GM13976 (cell line): ENCODE results near the gene HOXA9.

Source experiments
- DNase-seq: peaks from one replicate; pipeline ENCODE4 v3.0.0; 2012; ENCODE audit warnings: low spot score
- CTCF ChIP-seq: IDR thresholded peaks from 2 replicates; pipeline ENCODE4 v1.5.1; 2012; ENCODE audit warnings: borderline replicate concordance, mild to moderate bottlenecking; ENCODE audit not compliant: insufficient read depth; ENCODE audit errors: extremely low read depth, missing control alignments, control extremely low read depth
- in situ Hi-C: fragments of 300-500 bp; cut with MboI; formaldehyde crosslinking; loops from one replicate; pipeline ENCODE4 v1.12.0; 2022; ENCODE audit warnings: low sequenced_read_pairs, mixed read lengths, inconsistent platforms; ENCODE audit not compliant: unreplicated experiment

HOXA9 gene

GRCh38 chr7:27151341-27151930 is 13.9 kb downstream of the HOXA9 start:
- TF ChIP-seq CTCF: no peak
- DNase-seq: no peak
- in situ Hi-C loops: loop anchor here (10.0 to 25.0 kb wide), 3 partner anchors 297 to 777 kb away; no protein-coding TSS in a partner anchor

DNA sequence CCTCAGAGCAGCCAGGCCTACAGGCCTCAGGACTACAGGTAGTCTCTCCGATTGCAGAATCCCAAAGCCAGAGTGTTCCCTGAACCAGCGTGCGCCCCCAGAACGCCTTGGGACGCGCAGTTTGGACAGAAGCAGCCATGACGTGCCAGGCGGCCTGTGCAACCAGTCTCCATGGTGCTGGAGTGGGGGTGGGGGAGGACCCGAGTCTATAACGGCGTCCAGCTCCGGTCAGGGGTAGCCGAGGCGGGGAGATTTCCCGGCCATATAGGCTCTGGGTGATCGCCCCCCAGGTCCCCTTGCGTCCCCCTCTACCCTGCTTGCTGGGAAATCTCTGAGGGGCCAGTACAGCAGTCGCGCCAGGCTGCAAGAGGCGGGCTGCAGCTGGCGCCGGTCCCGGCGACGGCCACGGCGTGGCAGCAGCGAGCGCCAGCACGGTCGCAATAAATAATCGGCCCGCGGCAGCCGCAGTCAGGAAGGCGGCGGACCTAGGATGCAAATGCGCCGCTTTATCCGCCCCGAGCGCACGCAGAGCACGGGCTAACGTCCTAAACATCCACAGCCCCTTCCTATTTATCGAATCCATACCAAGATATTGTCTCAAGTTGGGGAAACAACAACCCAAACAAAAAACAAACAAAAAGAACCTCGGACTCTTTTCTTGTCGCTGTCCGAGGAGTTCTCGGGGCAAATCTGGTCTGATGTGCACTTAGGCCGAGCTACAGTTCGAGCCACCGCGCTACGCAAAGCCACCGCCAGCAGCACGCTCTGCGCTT is 14.6 kb downstream of the HOXA9 start:
- peak; percentile 95 for TF ChIP-seq CTCF
- DNase-seq: peak; percentile 91
- in situ Hi-C loops: loop anchor here (10.0 to 25.0 kb wide), 3 partner anchors 296 to 776 kb away; no protein-coding TSS in a partner anchor

DNA sequence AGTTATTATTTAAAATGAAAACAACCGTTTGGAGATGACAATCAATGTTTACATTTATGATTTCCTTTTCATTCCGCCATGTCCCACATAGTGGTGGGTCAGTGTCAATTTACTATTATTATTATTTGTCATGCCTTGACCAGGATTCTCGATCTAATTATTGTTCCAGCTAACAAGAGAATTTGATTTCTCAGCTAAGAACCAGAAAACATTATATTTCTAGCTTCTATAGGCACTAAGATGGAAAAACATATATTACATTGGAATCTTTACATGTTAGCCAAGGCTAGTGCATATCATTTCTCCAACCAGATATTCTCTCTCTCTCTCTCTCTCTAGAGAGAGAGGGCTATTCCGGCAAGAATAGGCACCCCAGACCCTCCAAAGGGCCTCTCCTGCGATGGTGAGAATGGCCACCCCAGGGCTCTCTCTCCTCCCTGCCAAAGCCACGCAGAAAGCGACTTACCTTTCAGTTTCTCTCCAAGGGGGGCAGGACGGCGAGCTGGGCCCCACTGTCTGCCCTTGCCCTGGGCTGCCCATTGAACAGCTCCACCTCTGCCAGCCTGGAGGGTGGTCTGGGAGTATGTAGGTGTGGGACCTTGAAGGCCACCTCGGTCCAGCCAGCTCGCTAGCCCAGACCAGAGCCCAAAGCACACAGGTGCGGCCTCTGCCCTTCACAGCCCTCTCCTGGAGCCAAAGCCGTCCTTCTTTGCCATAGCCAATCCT is 15.3 kb downstream of the HOXA9 start:
- no peak for TF ChIP-seq CTCF
- DNase-seq: no peak
- in situ Hi-C loops: loop anchor here (10.0 to 25.0 kb wide), 3 partner anchors 295 to 775 kb away; no protein-coding TSS in a partner anchor

DNA sequence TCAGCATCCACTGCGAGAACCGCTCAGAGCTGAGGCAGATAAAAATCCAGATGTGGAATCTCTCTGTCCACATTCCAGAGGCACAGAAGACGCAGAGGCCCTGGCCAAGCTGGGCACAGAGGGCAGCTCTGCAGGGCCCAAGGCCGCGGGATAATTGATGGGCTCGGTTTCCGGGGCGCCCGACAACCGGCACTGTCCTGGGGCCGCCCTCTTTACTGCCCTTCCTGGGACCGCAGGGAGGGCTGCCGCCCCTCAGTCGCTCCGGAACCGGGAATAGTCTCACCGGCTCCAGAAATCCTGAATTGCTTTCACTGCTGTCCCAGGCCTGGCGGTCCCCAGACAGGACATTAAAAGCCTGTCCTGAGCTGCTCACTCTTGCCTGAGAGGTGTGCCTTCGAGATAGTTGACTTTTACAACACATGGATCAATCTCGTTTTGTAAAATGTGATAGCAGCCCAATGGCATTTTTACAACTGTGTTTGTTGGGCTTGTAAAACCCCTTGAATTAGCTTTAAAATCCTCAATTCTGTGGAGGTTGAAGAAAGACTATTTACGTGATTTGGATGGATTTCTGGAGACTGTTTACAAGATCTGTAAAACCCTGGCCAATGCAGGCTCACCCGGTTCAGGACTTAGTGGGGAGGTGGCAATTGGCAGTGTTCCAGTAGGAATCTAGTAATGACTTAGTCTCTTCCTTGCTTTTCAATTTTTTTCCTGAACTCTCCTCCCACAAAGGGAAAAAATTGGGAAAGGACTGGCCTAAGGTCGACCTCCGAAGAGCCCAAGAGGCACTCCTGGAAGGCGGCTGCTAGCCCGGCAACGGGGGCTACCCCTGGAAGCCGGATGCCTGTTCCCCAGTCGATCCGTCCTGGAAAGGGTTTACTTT is 16.3 kb downstream of the HOXA9 start:
- peak; percentile 22 for DNase-seq
- TF ChIP-seq CTCF: no peak
- in situ Hi-C loops: no loop called here

DNA sequence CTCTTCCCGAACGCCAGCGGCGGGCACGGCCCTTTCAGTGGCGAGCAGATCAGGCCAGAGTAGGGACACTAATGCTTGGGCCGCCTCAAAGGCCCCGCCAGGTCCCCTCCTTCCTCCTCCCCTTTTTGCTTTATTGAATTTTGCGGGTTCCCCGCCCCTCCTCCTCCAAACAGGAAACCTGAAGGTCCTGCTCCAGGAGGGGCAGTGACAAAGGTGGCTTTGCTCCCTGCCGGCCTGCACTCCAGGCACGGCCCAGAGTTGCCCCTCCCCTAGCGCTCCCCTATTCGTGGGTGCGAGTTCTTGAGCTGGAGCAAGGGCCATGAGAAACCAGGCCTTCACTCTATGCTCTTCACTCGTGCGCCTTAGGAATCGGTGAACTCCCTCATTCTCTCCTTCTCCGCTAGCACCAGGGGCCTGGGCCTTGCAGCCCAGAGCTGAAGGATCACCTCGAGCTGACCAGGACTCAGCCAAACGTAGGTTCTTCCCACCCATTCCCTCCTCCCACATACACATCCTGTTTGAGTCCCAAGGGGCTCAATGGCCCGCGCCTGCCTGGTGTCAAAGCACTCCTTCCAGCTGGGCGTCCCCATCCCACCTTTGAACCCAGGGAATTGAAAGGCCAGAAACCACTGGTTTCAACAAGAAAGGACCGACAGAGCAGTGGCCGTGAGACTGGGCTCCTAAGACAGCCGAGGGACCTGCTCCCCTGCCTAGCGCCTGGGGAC is 17.1 kb downstream of the HOXA9 start:
- no peak for DNase-seq
- in situ Hi-C loops: no loop called here
- no peak for TF ChIP-seq CTCF
